GM12891 (cell line): ENCODE measurements around the gene DHRSX.

Experiments used
- PAX5 ChIP-seq: IDR thresholded peaks from 2 replicates; pipeline ENCODE4 v1.6.1; 2011; ENCODE audit warnings: low read length, moderate library complexity, mild to moderate bottlenecking; ENCODE audit not compliant: insufficient read depth, severe bottlenecking
- POLR2A ChIP-seq: IDR thresholded peaks from 2 replicates; pipeline ENCODE4 v1.6.1; 2011; ENCODE audit warnings: low read depth, low read length, control low read depth
- POLR2AphosphoS5 ChIP-seq: IDR thresholded peaks from 2 replicates; pipeline ENCODE4 v1.6.1; 2011; ENCODE audit warnings: low read depth, low read length, control low read depth
- SPI1 ChIP-seq: IDR thresholded peaks from 2 replicates; pipeline ENCODE4 v1.6.1; 2011; ENCODE audit warnings: low read depth, low read length, control low read depth
- TAF1 ChIP-seq: IDR thresholded peaks from 2 replicates; pipeline ENCODE4 v1.6.1; 2011; ENCODE audit warnings: low read depth, low read length, control low read depth

GRCh38 chrX:2484721-2485648 is 15.8 kb downstream of the DHRSX start:
- TF ChIP-seq POLR2A = no peak
- TF ChIP-seq TAF1 = no peak
- no peak for TF ChIP-seq POLR2AphosphoS5
- TF ChIP-seq SPI1 = no peak
- no peak for TF ChIP-seq PAX5
